22Rv1 (cell line): ENCODE results near the gene SPINK2.

ENCODE experiments used
- ZFX ChIP-seq: fragments of 450-650 bp; IDR thresholded peaks from 2 replicates; pipeline ENCODE4 v1.6.1; 2017; ENCODE audit warnings: antibody characterized with exemption, borderline replicate concordance
- TF ChIP-seq, protein P1 (sequence below): fragments of 450-650 bp; IDR thresholded peaks from 2 replicates; pipeline ENCODE4 v1.5.1; 2017; ENCODE audit warnings: mild to moderate bottlenecking

DNA sequence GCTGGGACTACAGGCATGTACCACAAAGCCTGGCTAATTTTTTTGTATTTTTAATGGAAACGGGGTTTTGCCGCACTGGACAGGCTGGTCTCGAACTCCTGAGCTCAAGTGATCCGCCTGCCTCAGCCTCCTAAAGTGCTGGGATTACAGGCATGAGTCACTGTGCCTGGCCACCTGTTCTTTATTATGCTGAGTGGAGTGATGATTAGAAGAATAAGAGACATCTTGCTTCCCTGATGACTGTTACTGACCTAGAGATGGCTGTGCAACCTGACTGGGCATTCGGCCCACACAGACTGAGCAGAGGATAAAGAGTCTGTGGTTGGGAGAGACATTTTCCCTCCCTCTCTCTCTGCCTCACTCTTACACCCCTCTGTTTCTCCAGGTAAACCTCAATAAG lies 56.7 kb downstream of the SPINK2 start:
- TF ChIP-seq, protein P1, sequence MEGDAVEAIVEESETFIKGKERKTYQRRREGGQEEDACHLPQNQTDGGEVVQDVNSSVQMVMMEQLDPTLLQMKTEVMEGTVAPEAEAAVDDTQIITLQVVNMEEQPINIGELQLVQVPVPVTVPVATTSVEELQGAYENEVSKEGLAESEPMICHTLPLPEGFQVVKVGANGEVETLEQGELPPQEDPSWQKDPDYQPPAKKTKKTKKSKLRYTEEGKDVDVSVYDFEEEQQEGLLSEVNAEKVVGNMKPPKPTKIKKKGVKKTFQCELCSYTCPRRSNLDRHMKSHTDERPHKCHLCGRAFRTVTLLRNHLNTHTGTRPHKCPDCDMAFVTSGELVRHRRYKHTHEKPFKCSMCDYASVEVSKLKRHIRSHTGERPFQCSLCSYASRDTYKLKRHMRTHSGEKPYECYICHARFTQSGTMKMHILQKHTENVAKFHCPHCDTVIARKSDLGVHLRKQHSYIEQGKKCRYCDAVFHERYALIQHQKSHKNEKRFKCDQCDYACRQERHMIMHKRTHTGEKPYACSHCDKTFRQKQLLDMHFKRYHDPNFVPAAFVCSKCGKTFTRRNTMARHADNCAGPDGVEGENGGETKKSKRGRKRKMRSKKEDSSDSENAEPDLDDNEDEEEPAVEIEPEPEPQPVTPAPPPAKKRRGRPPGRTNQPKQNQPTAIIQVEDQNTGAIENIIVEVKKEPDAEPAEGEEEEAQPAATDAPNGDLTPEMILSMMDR: no peak
- TF ChIP-seq ZFX: no peak
